CD4-positive, alpha-beta T cell treated with Interleukin-17A for 1 hour (primary cell): ENCODE measurements around the gene C17orf78.
A peak's percentile ranks its signal among the peaks of the same experiment; 100 is the strongest.
"Not testable (repeated sequence)": the region's sequence is repeated elsewhere in the genome, so short reads cannot be mapped to it uniquely, and the experiment has no call there.

Experiments used
- DNase-seq: peaks from one replicate; pipeline ENCODE4 v3.0.0-alpha.2; 2020

The C17orf78 gene

DNA sequence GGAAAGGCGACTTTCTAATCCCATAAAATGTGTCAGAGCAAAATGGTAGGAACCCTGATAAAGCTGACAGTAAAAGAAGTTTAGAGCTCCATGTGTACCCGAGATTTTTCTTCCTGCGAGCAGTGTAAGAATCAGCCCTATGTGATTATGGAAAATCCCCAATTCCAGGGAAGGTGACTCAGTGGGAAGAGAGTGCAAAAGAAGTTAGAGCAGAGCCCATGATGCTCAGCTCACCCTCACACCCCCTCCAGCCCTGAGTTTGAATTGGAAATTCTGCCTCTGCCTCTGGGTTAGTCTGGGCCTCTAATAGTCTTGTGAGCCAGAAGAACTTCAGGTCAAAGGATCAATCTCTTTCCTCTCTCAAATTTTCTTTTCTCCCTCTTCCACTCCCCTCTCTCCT lies 12.5 kb downstream of the C17orf78 start:
- DNase-seq, result no peak

DNA sequence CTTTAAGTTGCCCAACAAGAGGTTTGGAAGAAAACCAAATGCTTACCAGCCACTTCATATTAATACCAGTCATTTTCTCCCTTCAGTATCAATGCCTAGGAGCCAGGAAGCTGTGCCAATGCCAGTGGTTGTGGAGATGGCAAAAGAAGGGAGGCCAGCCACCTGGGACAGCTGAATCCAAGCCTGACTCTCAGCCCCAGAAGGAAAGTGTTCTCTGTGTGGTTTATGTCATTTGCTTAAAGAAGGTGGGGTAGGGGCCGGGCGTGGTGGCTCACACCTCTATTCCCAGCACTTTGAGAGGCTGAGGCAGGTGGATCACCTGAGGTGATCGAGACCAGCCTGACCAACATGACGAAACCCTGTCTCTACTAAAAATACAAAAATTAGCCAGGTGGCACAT lies 13.4 kb downstream of the C17orf78 start:
- no peak for DNase-seq

DNA sequence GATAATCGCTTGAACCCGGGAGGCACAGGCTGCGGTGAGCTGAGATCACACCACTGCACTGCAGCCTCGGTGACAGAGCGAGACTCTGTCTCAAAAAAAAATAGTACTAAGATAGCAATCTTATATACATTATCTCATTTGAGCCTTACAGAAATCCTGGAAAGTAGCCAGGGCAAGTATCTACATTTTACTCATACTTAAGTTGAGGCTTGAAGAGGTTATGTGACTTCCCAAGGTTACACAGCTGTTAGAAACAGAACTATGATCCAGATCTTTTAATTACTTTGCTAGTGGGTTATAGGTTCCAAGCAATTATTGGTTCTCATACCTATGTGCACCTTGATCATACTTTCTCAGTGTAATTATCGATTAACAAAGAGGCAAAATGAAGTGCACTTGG lies 15.4 kb downstream of the C17orf78 start:
- no peak for DNase-seq

DNA sequence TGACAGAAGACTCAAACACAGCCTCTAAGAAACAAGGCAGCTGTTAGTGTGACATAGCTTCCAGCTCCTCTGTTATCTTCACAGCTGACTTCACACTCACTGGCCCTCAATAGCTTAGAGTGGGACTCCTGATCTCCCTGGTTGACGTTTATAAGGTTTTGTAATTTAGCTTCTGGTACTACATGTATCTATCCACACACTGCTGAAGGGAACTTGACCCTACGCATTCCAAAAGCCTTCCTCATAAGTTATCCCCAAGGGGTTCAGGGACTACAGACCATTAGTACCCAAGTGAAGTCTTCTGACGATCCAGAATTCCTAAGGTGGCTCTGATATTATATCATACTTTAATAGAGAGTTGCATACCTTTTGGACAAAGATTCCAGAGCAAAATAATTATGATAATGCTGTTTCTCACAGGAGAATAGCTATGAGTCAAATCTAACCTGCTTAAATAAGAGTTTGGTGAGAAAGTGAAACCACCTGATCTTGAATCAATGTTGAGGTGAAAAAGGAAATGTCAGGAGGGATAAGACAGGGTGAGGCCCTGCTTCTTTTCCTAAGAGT lies 16.3 kb downstream of the C17orf78 start:
- DNase-seq, result no peak

DNA sequence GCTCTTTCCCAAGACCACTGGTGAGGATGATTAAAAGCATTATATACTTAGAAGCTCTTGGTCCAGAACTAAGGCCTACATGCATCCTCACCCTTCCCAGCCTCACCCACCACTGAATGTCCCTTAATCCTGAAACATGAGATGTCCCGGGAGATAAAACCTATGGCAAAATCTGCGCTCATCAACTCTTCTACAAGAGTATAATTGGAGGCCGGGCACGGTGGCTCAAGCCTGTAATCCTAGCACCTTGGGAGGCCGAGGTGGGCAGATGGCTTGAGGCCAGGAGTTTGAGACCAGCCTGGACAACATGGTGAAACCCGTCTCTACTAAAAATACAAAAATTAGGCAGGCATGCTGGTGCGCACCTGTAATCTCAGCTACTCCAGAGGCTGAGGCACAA lies 17.6 kb downstream of the C17orf78 start:
- DNase-seq, result no peak

DNA sequence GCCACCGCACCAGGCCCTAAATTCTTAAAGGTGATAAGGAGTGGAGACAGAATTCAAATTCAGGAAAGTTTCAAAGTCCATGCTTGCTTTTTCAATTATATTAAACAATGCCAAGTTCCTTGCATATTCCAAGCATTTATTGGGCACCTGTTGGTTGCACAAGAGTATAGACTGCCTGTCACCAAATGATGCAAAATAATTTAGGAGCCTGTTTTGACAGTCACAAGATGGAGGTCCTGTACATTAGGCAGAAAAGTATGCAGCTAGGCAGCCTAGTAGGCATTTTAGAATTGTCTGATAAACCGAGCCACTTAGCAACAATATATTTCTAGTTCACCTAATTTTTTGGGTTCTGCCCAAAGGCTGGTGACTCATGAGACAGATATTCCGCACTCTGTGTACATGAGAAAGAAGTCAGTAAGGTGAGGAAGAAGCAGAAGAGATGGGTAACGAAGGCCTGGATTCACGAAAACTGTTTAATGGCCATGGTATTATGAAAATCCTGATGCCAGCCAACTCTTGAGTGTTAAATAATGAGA lies 23.5 kb downstream of the C17orf78 start:
- no peak for DNase-seq

DNA sequence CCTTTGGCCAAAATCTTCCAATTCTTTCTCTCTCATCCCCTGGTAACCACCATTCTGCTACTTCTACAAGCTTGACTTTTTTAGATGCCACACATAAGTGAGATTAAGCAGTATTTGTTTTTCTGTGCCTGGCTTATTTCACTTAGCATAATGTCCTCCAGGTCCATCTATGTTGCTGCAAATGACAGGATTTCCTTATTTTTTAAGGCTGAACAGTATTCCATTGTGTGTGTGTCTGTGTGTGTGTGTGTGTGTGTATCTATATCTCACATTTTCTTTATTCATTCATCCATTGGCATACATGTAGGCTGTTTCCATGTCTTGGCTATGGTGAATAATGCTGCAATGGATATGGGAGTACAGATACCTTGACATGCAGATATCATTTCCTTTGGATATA lies 24.7 kb downstream of the C17orf78 start:
- no peak for DNase-seq

DNA sequence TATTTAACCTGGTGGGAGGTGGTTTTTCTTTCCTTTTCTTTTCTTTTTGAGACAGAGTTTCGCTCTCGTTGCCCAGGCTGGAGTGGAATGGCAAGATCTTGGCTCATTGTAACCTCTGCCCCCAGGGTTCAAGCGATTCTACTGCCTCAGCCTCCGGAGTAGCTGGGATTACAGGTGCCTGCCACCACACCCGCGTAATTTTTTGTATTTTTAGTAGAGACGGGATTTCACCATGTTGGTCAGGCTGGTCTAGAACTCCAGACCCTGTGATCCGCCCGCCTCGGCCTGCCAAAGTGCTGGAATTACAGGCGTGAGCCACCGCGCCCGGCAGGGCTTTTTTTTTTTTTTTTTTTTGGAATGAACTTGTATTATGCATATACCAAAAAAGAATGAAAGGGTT lies 29.7 kb downstream of the C17orf78 start:
- not testable (repeated sequence) for DNase-seq

DNA sequence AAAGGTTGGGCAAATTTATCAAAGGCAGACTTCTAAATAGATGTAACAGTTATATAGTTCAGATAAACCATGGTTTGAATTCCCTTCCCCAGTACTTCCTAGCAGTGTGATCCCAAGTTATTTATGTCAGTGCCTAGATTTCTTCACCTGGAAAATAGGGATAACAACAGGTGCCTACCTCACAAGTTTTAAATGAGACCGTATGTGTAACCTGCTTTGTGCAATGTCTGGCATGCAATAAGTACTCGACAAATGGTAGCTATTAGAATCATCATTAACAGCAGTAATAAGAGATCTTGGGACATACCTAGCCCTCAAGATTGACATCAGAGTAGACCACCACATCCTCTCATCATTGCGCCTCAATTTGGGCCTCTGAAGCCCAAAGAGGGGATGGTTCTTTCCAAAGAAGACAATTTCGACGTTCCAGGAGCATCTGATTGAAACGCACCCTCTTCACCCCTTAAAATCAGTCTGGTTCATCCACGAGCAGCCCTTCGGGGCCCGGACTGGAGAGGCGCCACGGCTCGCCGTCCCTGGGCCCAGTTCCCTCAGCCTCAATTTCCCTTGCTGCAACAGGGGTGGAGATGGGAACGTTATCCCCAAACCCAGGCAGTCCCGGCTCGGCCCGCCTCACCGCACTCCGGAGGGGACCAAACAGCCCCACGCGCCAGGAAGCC lies 30.3 kb downstream of the C17orf78 start:
- DNase-seq, result no peak

DNA sequence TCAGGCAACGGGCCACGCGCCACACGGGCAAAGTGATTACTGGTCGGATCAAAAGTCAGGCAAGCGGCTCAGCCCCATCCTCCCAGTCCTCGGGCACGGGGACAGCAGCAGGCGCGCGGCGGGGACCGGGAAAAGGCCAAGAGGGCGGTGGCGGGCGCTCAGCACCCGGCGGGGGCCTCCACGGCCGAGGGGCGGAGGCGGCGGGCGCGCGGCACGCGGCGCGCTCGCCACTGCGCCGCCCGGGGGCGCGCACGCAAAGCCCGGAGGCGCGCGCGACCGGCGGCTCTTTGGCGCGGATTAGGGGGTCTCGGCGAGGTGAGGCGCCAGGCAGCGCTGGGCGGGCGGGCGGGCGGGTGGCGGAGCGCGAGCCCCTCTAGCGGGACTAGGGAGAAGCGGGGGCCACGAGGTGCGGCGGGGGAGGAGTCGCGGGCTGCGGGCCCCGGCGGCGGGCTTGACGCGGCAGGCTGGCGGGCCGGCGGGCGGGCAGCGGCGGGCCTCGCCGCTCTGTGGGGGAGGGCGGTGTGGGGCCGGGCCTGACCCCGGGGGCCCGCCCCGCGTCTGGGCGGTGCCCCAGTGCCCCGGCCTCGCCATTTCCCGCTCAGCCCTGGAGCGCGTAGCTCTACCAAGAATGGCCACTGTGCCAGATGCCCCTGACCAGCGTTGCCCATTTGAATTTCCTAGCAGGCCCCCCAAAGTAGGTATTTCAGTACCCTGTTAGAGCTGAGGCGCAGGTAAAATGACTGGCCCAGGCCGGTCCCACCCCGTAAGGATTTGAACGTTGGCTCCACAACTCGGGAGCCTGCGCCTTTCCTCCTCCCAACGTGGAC lies 31.1 kb downstream of the C17orf78 start, which contains the start of the genes ACACA and TADA2A:
Gene ACACA, minus strand, starts transcription at position 202 of the 827 bp plus-strand sequence. CDS start 537 bp downstream, outside the sequence.
Gene TADA2A, plus strand, starts transcription at position 252 of the 827 bp plus-strand sequence. CDS start 4,480 bp downstream, outside the sequence.
- DNase-seq, result peak; percentile 75

DNA sequence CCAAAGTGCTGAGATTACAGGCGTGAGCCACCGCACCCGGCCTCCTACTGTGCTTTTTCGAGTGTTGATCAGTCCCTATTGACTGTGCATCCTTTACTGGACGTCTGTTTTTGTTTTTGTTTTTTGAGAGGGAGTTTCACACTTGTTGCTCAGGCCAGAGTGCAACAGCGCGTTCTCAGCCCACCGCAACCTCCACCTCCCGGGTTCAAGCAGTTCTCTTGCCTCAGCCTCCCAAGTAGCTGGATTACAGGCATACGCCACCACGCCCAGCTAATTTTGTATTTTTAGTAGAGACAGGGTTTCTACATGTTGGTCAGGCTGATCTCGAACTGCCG lies 32.3 kb downstream of the C17orf78 start:
- DNase-seq, result not testable (repeated sequence)

DNA sequence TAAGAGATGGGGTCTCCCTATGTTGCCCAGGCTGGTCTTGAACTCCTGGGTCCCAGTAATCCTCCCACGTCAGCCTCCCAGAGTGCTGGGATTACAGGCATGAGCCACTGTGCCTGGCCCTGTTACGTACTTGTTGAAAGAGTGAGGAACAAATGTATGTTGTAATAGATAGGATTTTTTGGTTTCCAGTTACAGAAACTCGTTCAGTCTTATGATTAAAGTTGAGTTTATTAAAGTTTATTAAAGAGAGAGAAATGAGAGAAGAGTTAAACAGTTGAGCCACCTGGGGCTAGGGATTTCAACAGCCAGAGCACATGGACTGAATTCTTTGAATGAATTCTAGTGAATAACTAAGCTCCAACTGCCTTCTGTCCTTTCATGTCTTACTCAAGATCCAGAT lies 34.6 kb downstream of the C17orf78 start:
- no peak for DNase-seq

DNA sequence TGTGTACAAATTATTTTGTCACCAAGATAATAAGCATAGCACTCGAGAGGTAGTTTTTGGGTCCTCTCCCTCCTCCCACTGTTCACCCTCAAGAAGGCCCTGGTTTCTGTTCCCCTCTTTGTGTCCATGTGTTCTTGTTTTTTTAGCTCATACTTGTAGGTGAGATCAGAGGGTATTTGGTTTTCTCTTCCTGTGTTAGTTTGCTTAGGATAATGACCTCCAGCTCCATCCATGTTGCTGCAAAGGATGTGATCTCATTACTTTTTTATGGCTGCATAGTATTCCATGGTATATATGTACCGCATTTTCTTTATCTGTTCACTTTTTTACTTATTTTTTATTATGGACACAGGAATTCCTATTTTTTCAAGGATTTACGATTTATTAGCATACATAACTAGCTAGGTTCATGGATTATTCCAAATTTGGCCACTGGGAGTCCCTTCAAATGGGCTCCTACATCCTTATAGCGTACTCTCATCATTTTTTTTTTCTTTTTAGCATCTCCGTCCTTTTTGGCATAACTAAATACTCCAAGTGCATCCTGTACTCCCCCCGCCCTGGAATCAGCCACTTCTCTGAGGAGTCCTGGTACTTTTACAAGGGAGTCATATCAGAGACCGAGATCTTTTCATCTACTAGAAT lies 38.2 kb downstream of the C17orf78 start:
- no peak for DNase-seq

DNA sequence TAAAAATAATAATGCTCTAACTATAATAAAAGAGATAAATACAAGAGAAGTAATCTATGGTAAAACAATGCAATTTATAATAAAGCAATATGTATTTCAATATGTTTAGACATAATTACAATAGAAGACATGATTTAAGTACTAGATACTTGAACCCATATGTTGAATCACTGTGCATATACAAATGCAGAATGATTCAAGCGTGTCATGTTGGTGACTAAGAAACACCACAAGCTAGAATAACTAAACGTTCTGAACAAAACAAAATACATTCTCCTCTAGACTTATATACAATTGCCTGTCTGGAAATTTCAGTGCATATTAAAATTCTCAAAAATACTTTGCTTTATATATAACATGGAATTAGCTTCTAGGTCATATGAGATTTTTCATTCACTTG lies 42.1 kb downstream of the C17orf78 start:
- DNase-seq, result no peak

DNA sequence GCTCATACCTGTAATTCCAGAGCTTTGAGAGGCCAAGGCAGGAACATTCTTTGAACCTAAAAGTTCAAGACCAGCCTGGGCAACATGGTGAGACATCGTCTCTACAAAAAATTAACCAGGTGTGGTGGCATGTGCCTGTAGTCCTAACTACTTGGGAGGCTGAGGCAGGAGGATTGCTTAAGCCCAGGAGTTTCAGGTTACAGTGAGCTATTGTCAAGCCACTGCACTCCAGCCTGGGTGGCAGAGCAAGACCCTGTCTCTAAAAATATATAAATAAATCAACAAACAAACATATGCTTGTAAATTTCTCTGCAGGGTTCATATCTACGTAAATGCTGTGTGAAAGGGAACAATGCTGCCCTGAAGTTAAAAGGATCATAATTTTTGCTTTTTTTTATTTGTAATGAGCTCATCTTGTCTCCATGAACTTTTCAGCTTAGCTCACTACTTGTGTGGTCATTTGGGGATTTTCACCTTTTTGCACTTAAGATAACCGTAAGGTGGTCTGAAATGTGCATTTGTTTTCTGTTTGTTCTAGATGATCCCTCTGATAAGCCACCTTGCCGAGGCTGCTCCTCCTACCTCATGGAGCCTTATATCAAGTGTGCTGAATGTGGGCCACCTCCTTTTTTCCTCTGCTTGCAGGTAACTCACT lies 47.3 kb downstream of the C17orf78 start:
- DNase-seq, result no peak

DNA sequence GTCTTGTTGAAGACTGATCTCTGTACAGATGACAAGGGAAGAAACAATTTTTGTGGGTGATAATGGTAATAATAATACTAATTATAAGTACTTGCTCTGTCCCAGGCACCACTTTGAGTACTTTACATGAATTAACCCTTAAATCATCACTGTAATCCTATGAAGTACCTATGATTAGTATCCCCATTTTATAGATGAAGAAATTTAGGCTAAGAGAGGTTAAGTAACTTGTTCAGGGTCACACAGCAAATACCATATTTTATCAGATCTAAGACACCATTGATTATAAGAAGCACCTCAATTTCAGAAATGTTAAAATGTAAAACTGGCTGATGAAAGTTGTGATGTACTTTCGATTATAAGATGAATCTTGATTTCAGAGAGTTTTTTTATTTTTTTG lies 49.5 kb downstream of the C17orf78 start:
- DNase-seq, result no peak

DNA sequence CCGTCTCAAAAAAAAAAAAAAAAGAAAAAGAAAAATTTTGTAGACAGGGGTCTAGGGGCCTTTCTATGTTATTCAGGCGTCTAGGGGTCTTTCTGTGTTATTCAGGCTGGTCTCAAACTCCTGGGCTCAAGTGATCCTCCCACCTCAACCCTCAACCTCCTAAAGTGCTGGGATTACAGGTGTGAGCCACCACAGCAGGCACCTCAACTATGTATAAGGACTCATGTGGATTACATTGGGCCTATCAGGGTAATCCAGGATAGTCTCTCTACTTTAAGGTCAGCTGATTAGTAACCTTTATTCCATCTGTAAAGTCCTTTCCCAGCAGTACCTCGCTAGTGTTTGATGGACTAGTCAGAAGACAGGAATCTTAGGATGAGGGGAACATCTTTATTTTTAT lies 53.3 kb downstream of the C17orf78 start:
- no peak for DNase-seq

DNA sequence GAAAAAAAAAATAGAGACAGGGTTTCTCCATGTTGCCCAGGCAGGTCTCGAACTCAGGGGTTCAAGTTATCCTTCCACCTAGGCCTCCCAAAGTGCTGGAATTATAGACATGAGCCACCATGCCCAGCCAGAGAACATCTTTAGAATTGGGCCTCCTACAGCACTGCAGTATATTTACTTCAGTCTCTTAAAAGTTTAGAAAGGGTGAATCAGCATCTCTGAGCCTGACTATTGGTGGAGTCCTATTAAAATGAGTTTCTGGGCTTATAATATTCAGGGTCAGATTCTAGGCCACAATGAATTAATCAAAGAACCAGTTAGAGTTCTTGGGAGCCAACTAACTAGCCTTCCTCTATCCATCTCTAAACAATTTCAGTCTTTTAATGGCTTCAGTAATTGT lies 53.7 kb downstream of the C17orf78 start:
- no peak for DNase-seq

DNA sequence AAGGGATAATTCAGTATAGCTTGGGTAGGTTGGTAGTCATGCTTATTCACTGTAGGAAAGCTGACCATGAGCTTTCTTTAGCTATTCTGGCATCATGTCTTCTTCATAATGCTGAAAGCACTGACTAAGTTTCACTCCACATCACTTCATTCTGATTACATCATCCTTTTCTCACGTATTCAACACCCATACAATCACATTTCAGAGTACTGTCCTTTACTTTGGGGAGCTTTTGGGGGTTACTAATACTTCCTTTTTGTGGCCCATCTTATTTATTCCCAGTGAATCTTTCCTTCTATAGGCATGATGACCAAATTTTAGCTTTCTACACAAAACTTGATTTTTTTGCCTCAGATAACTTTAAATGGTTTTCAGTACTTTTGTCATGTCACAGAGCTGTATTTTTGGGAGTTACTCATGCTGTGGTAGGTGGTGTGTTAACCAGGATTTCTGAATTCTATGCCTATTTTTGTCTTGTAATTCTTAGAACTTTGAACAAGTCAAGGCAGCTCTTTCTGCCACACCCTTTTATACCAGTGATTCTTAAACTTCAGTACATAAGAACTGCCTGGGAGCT lies 54.4 kb downstream of the C17orf78 start:
- no peak for DNase-seq

DNA sequence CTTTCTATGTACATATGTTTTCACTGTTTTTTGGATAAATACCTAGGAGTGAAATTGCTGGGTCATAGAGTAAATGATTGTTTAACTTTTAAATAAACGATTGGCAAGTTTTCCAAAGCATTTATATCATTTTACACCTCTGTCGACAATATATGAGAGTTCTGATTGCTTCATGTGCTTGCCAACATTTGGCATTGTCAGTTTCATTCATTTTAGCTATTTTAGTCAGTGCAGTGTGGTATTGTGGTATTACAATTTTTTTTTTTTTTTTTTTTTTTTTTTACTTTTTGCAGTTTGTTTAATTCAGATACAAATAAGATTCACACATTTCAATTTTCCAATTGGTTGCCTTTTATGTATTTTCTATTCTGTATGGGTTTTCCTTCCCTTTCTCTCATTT lies 56.9 kb downstream of the C17orf78 start:
- DNase-seq, result no peak

DNA sequence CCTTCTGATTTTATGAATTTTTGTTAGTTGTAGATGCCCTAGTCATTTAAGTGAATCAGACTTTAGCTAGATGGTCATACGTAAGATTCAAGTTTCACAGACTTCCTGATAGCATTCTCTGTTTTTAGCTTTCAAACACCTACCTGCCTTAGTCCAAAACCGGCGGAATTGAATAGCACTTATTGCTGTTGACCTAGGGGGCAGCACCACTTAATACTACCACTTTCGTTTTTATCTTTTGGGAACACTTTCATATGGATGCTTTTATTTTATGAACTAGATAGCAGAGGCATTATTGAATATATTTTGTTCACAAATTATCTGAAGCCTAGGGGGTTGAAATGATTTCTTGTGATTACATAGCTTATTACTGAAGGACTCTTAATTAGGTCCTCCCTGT lies 62.4 kb downstream of the C17orf78 start:
- DNase-seq, result no peak

DNA sequence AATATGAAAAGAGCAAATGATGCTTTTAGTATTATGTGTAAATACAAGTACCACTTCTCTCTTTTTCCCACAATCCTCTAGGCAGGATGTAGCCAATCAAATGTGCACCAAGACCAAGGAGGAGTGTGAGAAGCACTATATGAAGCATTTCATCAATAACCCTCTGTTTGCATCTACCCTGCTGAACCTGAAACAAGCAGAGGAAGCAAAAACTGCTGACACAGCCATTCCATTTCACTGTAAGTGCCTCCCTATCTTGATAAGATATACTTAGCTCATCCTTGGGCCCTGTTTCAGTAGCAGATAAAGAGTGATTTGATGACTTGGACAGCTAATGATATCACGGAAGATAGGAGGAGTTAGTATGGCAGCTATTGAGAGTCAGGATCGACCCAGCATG lies 64.6 kb downstream of the C17orf78 start:
- no peak for DNase-seq
